ENCODE data around the gene BHMT.

- TF ChIP-seq GATA2 (IDR thresholded peaks at IDR 0.05; ENCODE audit: low read depth, low read length) = no peak
- no peak for TF ChIP-seq GATA3 (IDR thresholded peaks at IDR 0.05; ENCODE audit: low read depth, low read length)
Observed at GRCh38 chr5:79069488-79070349, 41.9 kb upstream of the BHMT start, which contains the start of the genes BHMT2 and DMGDH.
